Right lobe of liver (tissue), 6 donors: ENCODE results near the gene SV2C. TPM values are rescaled to one million over a fixed set of nuclear protein-coding genes. Genes with fewer than 3 reads are reported as not detected.
A peak's percentile ranks its signal among the peaks of the same experiment; 100 is the strongest.

ENCODE experiments used
- ATAC-seq, 4 donors: fragments of 200-7000 bp; cut with Tn5 transposase; one replicate each; pipeline ENCODE4 v1.9.1; 2020; ENCODE audit warnings: mild to moderate bottlenecking in 4 of 4, moderate library complexity in 4 of 4
- DNase-seq, 3 donors: peaks; one replicate each; pipeline ENCODE4 v3.0.0-alpha.2; 2020
- H3K27ac ChIP-seq, 3 donors: fragments of 200-600 bp; one replicate each; pipeline ENCODE4 v1.8.0; 2022
- H3K27me3 ChIP-seq, 2 donors: fragments of 200-600 bp; one replicate each; pipeline ENCODE4 v1.8.0; 2022
- H3K36me3 ChIP-seq, 4 donors: fragments of 200-600 bp; sonication (generic) in 1 of 4; one replicate each; pipeline versions ENCODE4 v1.5.1 to v1.8.0; 2017 to 2022; ENCODE audit warnings: control low read depth in 1 of 4
- H3K4me1 ChIP-seq, 4 donors: fragments of 200-600 bp; sonication (generic) in 1 of 4; one replicate each; pipeline versions ENCODE4 v1.5.1 to v1.8.0; 2017 to 2022; ENCODE audit warnings: control low read depth in 1 of 4
- H3K4me3 ChIP-seq, 3 donors: fragments of 200-600 bp; one replicate each; pipeline ENCODE4 v1.8.0; 2022
- H3K9me3 ChIP-seq, 4 donors: fragments of 200-600 bp; sonication (generic) in 1 of 4; one replicate each; pipeline versions ENCODE4 v1.5.1 to v1.8.0; 2017 to 2022; ENCODE audit warnings: control low read depth in 1 of 4
- CTCF ChIP-seq, 4 donors: fragments of 200-600 bp in 3 of 4; fragments of 450-650 bp in 1 of 4; IDR thresholded peaks; one replicate each; pipeline versions ENCODE4 v1.5.1 to v1.8.0; 2016 to 2022; ENCODE audit warnings: antibody characterized with exemption in 4 of 4, mild to moderate bottlenecking in 2 of 4
- POLR2A ChIP-seq: fragments of 450-650 bp; IDR thresholded peaks from one replicate; pipeline ENCODE4 v1.6.1; 2017; ENCODE audit warnings: antibody characterized with exemption, mild to moderate bottlenecking
- WGBS: methylation state at CpG from one replicate; pipeline ENCODE4 v1.1.6; 2018; ENCODE audit warnings: low coverage, low lambda C conversion rate; ENCODE audit not compliant: insufficient coverage; ENCODE audit errors: missing lambda C conversion rate; 5-methylcytosine and 5-hydroxymethylcytosine counted together
- intact Hi-C, 2 donors: fragments of 100-400 bp; cut with DNase I; formaldehyde crosslinking; loops; one replicate each; pipeline versions ENCODE4 v1.11.2 to v1.14.1; 2022
- total RNA-seq, 6 experiments: library from RNA; depleted of rRNA in 2 of 6; stranded (reverse); fragments of >200 nt in 2 of 6; fragmentation: NEBNext Ultra II Directional in 3 of 6; extraction: Animal tissue kit (Norgen Biotek cat#: 25700) in 3 of 6; gene quantifications; one replicate each; pipeline versions ENCODE4 v1.1.0 to v1.2.4, GENCODE V29; 2016 to 2023
- donor health status: DM: no; HTN: yes; CAD: no.
- donor health status: DM: no; HTN: no; CAD: no.
- donor health status: DM: no; HTN: no; CAD: no.
- donor health status: DM: no; HTN: yes; CAD: no.
- donor health status: DM: no; HTN: yes; CAD: no.

The SV2C gene
- total RNA-seq, 6 experiments from 2014 or later, result under 0.01 to 0.05 (median 0.01) TPM; not detected in 2

- no peak for TF ChIP-seq CTCF (IDR thresholded peaks at IDR 0.05)
- TF ChIP-seq POLR2A, result no peak
- no peaks in the 10 kb centered on the region for H3K36me3 ChIP-seq
- H3K9me3 ChIP-seq, result no peaks in the 10 kb centered on the region
- H3K4me3 ChIP-seq, result no peak overlapping the region
- ATAC-seq (no peak), DNase-seq (no peak)
- WGBS, result 60% methylated on average over 1 of the region's 1 CpG
- intact Hi-C loops, result no loop called here
- no peak overlapping the region for H3K27ac ChIP-seq
- H3K4me1 ChIP-seq, result peaks cover 0 to 25% (median 5%) of the 10 kb centered on the region in 4 donors
- H3K27me3 ChIP-seq, result no peaks in the 10 kb centered on the region
Measured at GRCh38 chr5:76379855-76380254, 296.7 kb downstream of the SV2C start.

- Histone ChIP-seq H3K9me3 (no peaks in the 10 kb centered on the region), H3K27ac (no peak overlapping the region), H3K27me3 (no peaks in the 10 kb centered on the region), H3K36me3 (no peaks in the 10 kb centered on the region), H3K4me3 (no peak overlapping the region), H3K4me1 (peaks cover 0 to 32% (median 8%) of the 10 kb centered on the region in 4 donors)
- intact Hi-C loops, result no loop called here
- DNase-seq (no peak), ATAC-seq (no peak)
- TF ChIP-seq CTCF (IDR thresholded peaks at IDR 0.05) (no peak), POLR2A (no peak)
- 48% methylated on average over 6 of the region's 7 CpGs for WGBS
Measured at GRCh38 chr5:76380346-76381066, 297.3 kb downstream of the SV2C start.

GRCh38 chr5:76383126-76383832 lies 300.1 kb downstream of the SV2C start:
- no peaks in the 10 kb centered on the region for H3K36me3 ChIP-seq
- no peak overlapping the region for H3K4me3 ChIP-seq
- intact Hi-C loops, result no loop called here
- TF ChIP-seq POLR2A (no peak), CTCF (IDR thresholded peaks at IDR 0.05) (no peak)
- H3K27me3 ChIP-seq, result no peaks in the 10 kb centered on the region
- ATAC-seq (no peak), DNase-seq (no peak)
- H3K9me3 ChIP-seq, result no peaks in the 10 kb centered on the region
- H3K4me1 ChIP-seq, result peaks cover 0 to 54% (median 19%) of the 10 kb centered on the region in 4 donors
- no peak overlapping the region for H3K27ac ChIP-seq
- 85% methylated on average over 4 of the region's 4 CpGs for WGBS

GRCh38 chr5:76384189-76384588 lies 301.0 kb downstream of the SV2C start:
- Histone ChIP-seq H3K36me3 (no peaks in the 10 kb centered on the region), H3K9me3 (no peaks in the 10 kb centered on the region), H3K27me3 (no peaks in the 10 kb centered on the region), H3K4me3 (no peak overlapping the region), H3K4me1 (peaks cover 0 to 63% (median 24%) of the 10 kb centered on the region in 4 donors), H3K27ac (peak overlapping the region in 2 of 3 donors; percentile 19 to 42)
- peak; percentile 33 to 54 (median 52) for ATAC-seq
- TF ChIP-seq POLR2A, result no peak
- TF ChIP-seq CTCF (IDR thresholded peaks at IDR 0.05), result no peak
- DNase-seq, result peak in 1 of 3 donors; percentile 56
- intact Hi-C loops, result no loop called here
- 27% methylated on average over 4 of the region's 4 CpGs for WGBS
